Placental epithelial cell (primary cell): ENCODE results near the gene USO1. TPM values are rescaled to one million over a fixed set of nuclear protein-coding genes. Genes with fewer than 3 reads are reported as not detected.

ENCODE experiments used
- small RNA-seq: library from RNA; depleted of rRNA; stranded (forward); fragments of <200 nt; gene quantifications from one replicate; pipeline ENCODE3, GENCODE V24; 2012
- total RNA-seq: library from RNA; depleted of rRNA; stranded (reverse); fragments of >200 nt; gene quantifications from 2 replicates; pipeline ENCODE4 v1.2.3, GENCODE V29; 2012

The USO1 gene
- total RNA-seq: 76.9 and 95.0 TPM in 2 replicates

GRCh38 chr4:75724066-75724866 lies at the start of gene USO1:
TSS of gene USO1 (plus strand) at chr4:75724577. CDS start at chr4:75724820, 243 bp downstream.

Small RNAs within 50 kb of the gene (small RNA-seq; reads per million reads assigned to genes)
- 0.20 reads per million for gene RNU2-16P

Other genes starting within 250 kb of the USO1 start
- gene RCHY1, start 210.2 kb upstream of the USO1 start, total RNA-seq: 24.3 and 45.5 TPM in 2 replicates
- 18.0 and 21.2 TPM in 2 replicates for gene THAP6, start 210.1 kb upstream of the USO1 start, total RNA-seq
- 3.5 and 115 TPM in 2 replicates for gene ODAPH, start 168.5 kb upstream of the USO1 start, total RNA-seq
- 0.79 and 0.87 TPM in 2 replicates for gene CDKL2, start 94.0 kb upstream of the USO1 start, total RNA-seq
- gene G3BP2, start 51.2 kb upstream of the USO1 start, total RNA-seq: 108 and 151 TPM in 2 replicates
- under 0.01 TPM in 1 of 2 replicates, not detected in the other for gene PPEF2, start 177.9 kb downstream of the USO1 start, total RNA-seq
- gene NAAA, start 216.4 kb downstream of the USO1 start, total RNA-seq: 50.6 and 73.4 TPM in 2 replicates